Upper lobe of right lung (tissue), 1 donor: ENCODE data around the gene APBA2. TPM values are rescaled to one million over a fixed set of nuclear protein-coding genes. Genes with fewer than 3 reads are reported as not detected.
A peak's percentile ranks its signal among the peaks of the same experiment; 100 is the strongest.

ENCODE experiments used
- ATAC-seq: fragments of 200-7000 bp; cut with Tn5 transposase; one replicate; pipeline ENCODE4 v1.9.1; 2020; ENCODE audit warnings: mild to moderate bottlenecking, moderate library complexity
- DNase-seq: peaks from one replicate; pipeline ENCODE4 v3.0.0-alpha.2; 2020
- H3K27ac ChIP-seq: fragments of 200-600 bp; one replicate; pipeline ENCODE4 v1.8.0; 2022
- H3K27me3 ChIP-seq: fragments of 200-600 bp; one replicate; pipeline ENCODE4 v1.8.0; 2022; ENCODE audit warnings: mild to moderate bottlenecking
- H3K36me3 ChIP-seq: fragments of 200-600 bp; one replicate; pipeline ENCODE4 v1.8.0; 2022
- H3K4me1 ChIP-seq: fragments of 200-600 bp; one replicate; pipeline ENCODE4 v1.8.0; 2022
- H3K4me3 ChIP-seq: fragments of 200-600 bp; one replicate; pipeline ENCODE4 v1.8.0; 2022; ENCODE audit warnings: mild to moderate bottlenecking
- H3K9me3 ChIP-seq: fragments of 200-600 bp; one replicate; pipeline ENCODE4 v1.8.0; 2022
- CTCF ChIP-seq: fragments of 200-600 bp; IDR thresholded peaks from one replicate; pipeline ENCODE4 v1.8.0; 2022; ENCODE audit warnings: antibody characterized with exemption
- intact Hi-C: fragments of 100-400 bp; cut with DNase I; formaldehyde crosslinking; loops from one replicate; pipeline ENCODE4 v1.11.0; 2022
- total RNA-seq: library from RNA; stranded (reverse); fragmentation: NEBNext Ultra II Directional; extraction: Animal tissue kit (Norgen Biotek cat#: 25700); gene quantifications from one replicate; pipeline ENCODE4 v1.2.1, GENCODE V29; 2021
- donor health status: DM: no; HTN: yes; CAD: no; lungs with severe emphysema.

The APBA2 gene
- total RNA-seq, 1 donor from 2014 or later: 4.2 TPM

GRCh38 chr15:28875461-28876000 is 10.2 kb upstream of the APBA2 start:
- Histone ChIP-seq H3K9me3 (no peaks in the 10 kb centered on the region), H3K4me1 (no peaks in the 10 kb centered on the region), H3K27me3 (no peaks in the 10 kb centered on the region), H3K4me3 (no peak overlapping the region), H3K27ac (no peak overlapping the region), H3K36me3 (no peaks in the 10 kb centered on the region)
- intact Hi-C loops: no loop called here
- no peak for TF ChIP-seq CTCF
- DNase-seq: no peak
- ATAC-seq: no peak

GRCh38 chr15:28876131-28876844 is 9.5 kb upstream of the APBA2 start:
- H3K27me3 ChIP-seq: no peaks in the 10 kb centered on the region
- H3K27ac ChIP-seq: no peak overlapping the region
- no peak for TF ChIP-seq CTCF
- H3K4me3 ChIP-seq: no peak overlapping the region
- intact Hi-C loops: no loop called here
- H3K4me1 ChIP-seq: no peaks in the 10 kb centered on the region
- H3K36me3 ChIP-seq: no peaks in the 10 kb centered on the region
- DNase-seq (no peak), ATAC-seq (no peak)
- no peaks in the 10 kb centered on the region for H3K9me3 ChIP-seq

- TF ChIP-seq CTCF: no peak
- no peak overlapping the region for H3K27ac ChIP-seq
- no peaks in the 10 kb centered on the region for H3K36me3 ChIP-seq
- no peaks in the 10 kb centered on the region for H3K9me3 ChIP-seq
- DNase-seq (no peak), ATAC-seq (no peak)
- no peaks in the 10 kb centered on the region for H3K27me3 ChIP-seq
- no peak overlapping the region for H3K4me3 ChIP-seq
- intact Hi-C loops: no loop called here
- H3K4me1 ChIP-seq: no peaks in the 10 kb centered on the region
Observed at GRCh38 chr15:28876845-28877185, 9.0 kb upstream of the APBA2 start.

- Histone ChIP-seq H3K36me3 (no peaks in the 10 kb centered on the region), H3K4me3 (no peak overlapping the region), H3K4me1 (no peaks in the 10 kb centered on the region), H3K9me3 (no peaks in the 10 kb centered on the region), H3K27me3 (no peaks in the 10 kb centered on the region), H3K27ac (no peak overlapping the region)
- intact Hi-C loops: no loop called here
- ATAC-seq: no peak
- no peak for TF ChIP-seq CTCF
- DNase-seq: no peak
Observed at GRCh38 chr15:28878209-28878608, 7.6 kb upstream of the APBA2 start.

- no peak overlapping the region for H3K4me3 ChIP-seq
- peaks cover 1% of the 10 kb centered on the region for H3K27me3 ChIP-seq
- H3K4me1 ChIP-seq: no peaks in the 10 kb centered on the region
- no peak overlapping the region for H3K27ac ChIP-seq
- DNase-seq: no peak
- H3K36me3 ChIP-seq: no peaks in the 10 kb centered on the region
- ATAC-seq: peak; percentile 5
- intact Hi-C loops: no loop called here
- no peak for TF ChIP-seq CTCF
- no peaks in the 10 kb centered on the region for H3K9me3 ChIP-seq
Observed at GRCh38 chr15:28879551-28879950, 6.2 kb upstream of the APBA2 start.
